Prostate gland (tissue), 2 donors: ENCODE results near the gene SRSF6.

Source experiments
- CTCF ChIP-seq, 4 experiments: fragments of 200-600 bp in 2 of 4; fragments of 450-650 bp in 2 of 4; sonication (generic) in 2 of 4; IDR thresholded peaks; 1 replicate in 3 of 4; 2 replicates in 1 of 4; pipeline ENCODE4 v1.5.1; 2016 to 2019; ENCODE audit warnings: antibody characterized with exemption in 4 of 4, mild to moderate bottlenecking in 2 of 4, moderate library complexity in 2 of 4
- POLR2A ChIP-seq: fragments of 450-650 bp; IDR thresholded peaks from one replicate; pipeline ENCODE4 v1.6.1; 2016; ENCODE audit warnings: antibody characterized with exemption, mild to moderate bottlenecking
- POLR2AphosphoS5 ChIP-seq: sonication (generic); formaldehyde crosslinking; IDR thresholded peaks from one replicate; pipeline ENCODE4 v1.6.1; 2017; ENCODE audit warnings: antibody characterized with exemption

GRCh38 chr20:43438578-43439316, 18.9 kb upstream of the SRSF6 start:
- no peak for TF ChIP-seq POLR2A
- no peak for TF ChIP-seq CTCF (IDR thresholded peaks at IDR 0.05)
- no peak for TF ChIP-seq POLR2AphosphoS5
